HL-60 (cell line): Measurements from ENCODE around the gene KLHL33.

ENCODE experiments used
- DNase-seq, 2 experiments: peaks; one replicate each; pipeline ENCODE4 v3.0.0-alpha.2; 2010 to 2020; ENCODE audit warnings: low read depth in 1 of 2, low spot score in 1 of 2
- H3K27ac ChIP-seq: fragments of 250-450 bp; sonication (Bioruptor Pico); replicated peaks from 2 replicates; pipeline ENCODE4 v1.5.1; 2020; ENCODE audit warnings: mild to moderate bottlenecking, moderate library complexity
- H3K27me3 ChIP-seq: fragments of 250-450 bp; sonication (Bioruptor Pico); 2 replicates; pipeline ENCODE4 v1.5.1; 2021; ENCODE audit warnings: mild to moderate bottlenecking, moderate library complexity; ENCODE audit not compliant: insufficient read depth, poor library complexity, severe bottlenecking
- H3K4me3 ChIP-seq: replicated peaks from 2 replicates; pipeline ENCODE4 v1.5.1; 2011; ENCODE audit warnings: mild to moderate bottlenecking, control low read depth, low read length; ENCODE audit not compliant: insufficient read depth
- GABPA ChIP-seq: IDR thresholded peaks from 2 replicates; pipeline ENCODE4 v1.6.1; 2012; ENCODE audit warnings: low read depth
- POLR2AphosphoS5 ChIP-seq: IDR thresholded peaks from 2 replicates; pipeline ENCODE4 v1.6.1; 2012; ENCODE audit warnings: low read depth
- SPI1 ChIP-seq: IDR thresholded peaks from 2 replicates; pipeline ENCODE4 v1.6.1; 2012; ENCODE audit warnings: low read depth, mild to moderate bottlenecking, borderline replicate concordance
- long read RNA-seq: library from polyadenylated mRNA; unstranded; transcript quantifications from one replicate; pipeline ENCODE4 v2.0.0, GENCODE V29; 2020
- TF ChIP-seq, protein P1 (sequence below): IDR thresholded peaks from one replicate; pipeline ENCODE4 v1.5.1; 2011; ENCODE audit warnings: low read length, control low read depth, inconsistent platforms; ENCODE audit not compliant: insufficient read depth
- TF ChIP-seq, protein P2 (sequence below): IDR thresholded peaks from 2 replicates; pipeline ENCODE4 v1.6.1; 2012; ENCODE audit warnings: low read depth; ENCODE audit not compliant: insufficient replicate concordance

Gene KLHL33, protein sequence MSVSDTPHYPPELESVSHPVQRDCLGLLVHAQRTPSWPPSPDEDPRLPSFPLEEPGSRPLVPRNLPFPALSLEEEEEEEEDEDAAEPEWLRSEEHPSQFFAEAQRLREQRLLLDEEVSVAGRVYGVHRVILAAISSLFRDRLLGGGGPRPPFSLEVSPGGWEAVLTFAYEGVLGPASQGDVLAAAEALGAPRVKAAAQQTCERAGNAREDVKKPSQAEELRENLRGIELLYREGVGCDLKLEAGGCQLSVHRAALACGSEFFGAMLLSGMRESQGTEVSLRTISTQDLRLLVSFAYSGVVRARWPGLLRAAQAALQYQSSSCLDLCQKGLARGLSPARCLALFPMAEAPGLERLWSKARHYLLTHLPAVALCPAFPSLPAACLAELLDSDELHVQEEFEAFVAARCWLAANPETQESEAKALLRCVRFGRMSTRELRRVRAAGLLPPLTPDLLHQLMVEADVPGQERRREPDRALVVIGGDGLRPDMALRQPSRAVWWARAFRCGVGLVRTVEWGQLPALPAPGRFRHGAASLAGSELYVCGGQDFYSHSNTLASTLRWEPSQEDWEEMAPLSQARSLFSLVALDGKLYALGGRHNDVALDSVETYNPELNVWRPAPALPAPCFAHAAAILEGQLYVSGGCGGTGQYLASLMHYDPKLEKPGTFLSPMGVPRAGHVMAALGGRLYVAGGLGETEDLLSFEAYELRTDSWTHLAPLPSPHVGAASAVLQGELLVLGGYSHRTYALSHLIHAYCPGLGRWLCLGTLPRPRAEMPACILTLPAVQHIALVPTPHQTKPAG
- long read RNA-seq = 0 reads

DNA sequence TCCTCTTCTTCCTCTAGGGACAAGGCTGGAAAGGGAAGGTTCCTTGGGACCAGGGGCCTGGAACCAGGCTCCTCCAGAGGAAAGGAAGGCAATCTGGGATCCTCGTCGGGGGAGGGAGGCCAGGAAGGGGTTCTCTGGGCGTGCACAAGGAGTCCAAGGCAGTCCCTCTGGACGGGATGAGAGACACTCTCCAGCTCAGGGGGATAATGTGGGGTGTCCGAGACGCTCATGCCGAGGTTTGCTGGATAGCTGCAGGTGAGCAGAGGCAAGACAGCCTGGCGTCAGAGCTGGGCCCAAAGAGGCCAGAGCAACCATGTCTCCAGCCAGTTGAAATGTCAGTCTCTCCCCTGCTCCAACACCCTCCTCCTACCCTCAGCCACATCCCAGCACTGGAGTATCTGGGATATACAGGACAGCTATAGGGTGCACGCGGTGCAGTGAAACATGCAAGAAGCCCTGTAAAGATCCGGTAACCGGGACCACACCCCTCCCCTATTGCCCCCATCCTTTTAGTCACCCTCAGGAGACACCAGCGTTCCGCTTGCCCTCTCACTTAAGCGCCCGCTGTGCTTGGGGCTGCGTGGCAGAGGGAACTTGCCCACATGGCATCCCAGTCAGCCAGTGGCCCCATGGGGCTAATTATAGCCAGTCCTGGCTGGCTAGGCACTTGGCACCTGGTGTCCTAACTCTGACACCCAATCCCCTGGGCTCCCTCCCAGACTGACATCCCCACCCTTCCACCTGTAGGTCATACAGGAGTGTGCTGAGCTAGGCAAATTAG is at the start of gene KLHL33:
Gene KLHL33 (minus strand): TSS at position 585 of the 781 bp plus-strand sequence. CDS start 355 bp downstream, at position 230.
- H3K27ac ChIP-seq = no peak within 1 kb of the TSS
- H3K27me3 ChIP-seq = no peaks in the 10 kb centered on the region
- no peak for TF ChIP-seq SPI1
- TF ChIP-seq, protein P1, sequence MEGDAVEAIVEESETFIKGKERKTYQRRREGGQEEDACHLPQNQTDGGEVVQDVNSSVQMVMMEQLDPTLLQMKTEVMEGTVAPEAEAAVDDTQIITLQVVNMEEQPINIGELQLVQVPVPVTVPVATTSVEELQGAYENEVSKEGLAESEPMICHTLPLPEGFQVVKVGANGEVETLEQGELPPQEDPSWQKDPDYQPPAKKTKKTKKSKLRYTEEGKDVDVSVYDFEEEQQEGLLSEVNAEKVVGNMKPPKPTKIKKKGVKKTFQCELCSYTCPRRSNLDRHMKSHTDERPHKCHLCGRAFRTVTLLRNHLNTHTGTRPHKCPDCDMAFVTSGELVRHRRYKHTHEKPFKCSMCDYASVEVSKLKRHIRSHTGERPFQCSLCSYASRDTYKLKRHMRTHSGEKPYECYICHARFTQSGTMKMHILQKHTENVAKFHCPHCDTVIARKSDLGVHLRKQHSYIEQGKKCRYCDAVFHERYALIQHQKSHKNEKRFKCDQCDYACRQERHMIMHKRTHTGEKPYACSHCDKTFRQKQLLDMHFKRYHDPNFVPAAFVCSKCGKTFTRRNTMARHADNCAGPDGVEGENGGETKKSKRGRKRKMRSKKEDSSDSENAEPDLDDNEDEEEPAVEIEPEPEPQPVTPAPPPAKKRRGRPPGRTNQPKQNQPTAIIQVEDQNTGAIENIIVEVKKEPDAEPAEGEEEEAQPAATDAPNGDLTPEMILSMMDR = no peak
- TF ChIP-seq GABPA = no peak
- no peak for TF ChIP-seq POLR2AphosphoS5
- TF ChIP-seq, protein P2, sequence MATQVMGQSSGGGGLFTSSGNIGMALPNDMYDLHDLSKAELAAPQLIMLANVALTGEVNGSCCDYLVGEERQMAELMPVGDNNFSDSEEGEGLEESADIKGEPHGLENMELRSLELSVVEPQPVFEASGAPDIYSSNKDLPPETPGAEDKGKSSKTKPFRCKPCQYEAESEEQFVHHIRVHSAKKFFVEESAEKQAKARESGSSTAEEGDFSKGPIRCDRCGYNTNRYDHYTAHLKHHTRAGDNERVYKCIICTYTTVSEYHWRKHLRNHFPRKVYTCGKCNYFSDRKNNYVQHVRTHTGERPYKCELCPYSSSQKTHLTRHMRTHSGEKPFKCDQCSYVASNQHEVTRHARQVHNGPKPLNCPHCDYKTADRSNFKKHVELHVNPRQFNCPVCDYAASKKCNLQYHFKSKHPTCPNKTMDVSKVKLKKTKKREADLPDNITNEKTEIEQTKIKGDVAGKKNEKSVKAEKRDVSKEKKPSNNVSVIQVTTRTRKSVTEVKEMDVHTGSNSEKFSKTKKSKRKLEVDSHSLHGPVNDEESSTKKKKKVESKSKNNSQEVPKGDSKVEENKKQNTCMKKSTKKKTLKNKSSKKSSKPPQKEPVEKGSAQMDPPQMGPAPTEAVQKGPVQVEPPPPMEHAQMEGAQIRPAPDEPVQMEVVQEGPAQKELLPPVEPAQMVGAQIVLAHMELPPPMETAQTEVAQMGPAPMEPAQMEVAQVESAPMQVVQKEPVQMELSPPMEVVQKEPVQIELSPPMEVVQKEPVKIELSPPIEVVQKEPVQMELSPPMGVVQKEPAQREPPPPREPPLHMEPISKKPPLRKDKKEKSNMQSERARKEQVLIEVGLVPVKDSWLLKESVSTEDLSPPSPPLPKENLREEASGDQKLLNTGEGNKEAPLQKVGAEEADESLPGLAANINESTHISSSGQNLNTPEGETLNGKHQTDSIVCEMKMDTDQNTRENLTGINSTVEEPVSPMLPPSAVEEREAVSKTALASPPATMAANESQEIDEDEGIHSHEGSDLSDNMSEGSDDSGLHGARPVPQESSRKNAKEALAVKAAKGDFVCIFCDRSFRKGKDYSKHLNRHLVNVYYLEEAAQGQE = no peak
- DNase-seq = no peak
- no peak within 1 kb of the TSS for H3K4me3 ChIP-seq

DNA sequence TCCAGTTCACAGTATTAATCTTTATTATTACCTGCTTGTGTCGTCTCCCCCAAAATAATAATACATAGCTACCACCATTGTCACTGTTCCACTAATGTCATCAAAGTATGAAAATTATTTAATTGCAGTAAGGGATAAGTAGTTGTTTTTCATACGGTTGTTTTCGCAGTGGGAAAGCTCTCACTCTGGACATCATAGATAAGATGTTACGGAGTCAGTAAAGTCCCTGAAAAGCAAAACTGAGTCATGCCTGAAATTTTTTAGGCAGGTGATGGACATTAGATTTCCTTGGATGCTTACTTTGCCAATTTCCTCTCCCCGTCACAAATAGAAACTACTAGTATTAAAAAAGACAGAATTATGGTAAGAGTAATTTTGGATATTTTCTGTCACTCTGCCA is 46.4 kb upstream of the KLHL33 start:
- no peak overlapping the region for H3K27ac ChIP-seq
- TF ChIP-seq POLR2AphosphoS5 = no peak
- TF ChIP-seq SPI1 = no peak
- TF ChIP-seq, protein P1 = no peak
- no peak for TF ChIP-seq GABPA
- TF ChIP-seq, protein P2 = no peak
- no peak for DNase-seq
- H3K4me3 ChIP-seq = no peak overlapping the region
- H3K27me3 ChIP-seq = no peaks in the 10 kb centered on the region

DNA sequence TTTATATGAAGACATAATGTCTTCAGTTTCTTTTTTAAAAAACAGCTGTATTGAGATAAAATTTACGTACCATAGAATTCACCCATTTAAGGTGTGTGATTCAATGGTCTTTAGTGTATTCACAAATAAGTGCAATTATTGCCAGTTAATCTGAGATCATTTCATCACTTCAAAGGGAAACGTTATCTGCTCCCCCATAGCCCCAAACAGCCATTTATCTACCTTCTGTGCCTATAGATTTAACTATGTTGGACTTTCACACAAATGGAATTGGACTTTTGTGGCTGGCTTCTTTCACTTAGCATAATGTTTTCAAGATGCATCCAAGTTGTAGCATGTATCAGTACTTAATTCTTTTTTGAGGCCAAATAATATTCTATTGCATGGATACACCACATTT is 42.9 kb upstream of the KLHL33 start:
- no peak for TF ChIP-seq POLR2AphosphoS5
- H3K27me3 ChIP-seq = no peaks in the 10 kb centered on the region
- DNase-seq = no peak
- no peak overlapping the region for H3K4me3 ChIP-seq
- H3K27ac ChIP-seq = peak overlapping the region; percentile 19
